Measurements from ENCODE around the gene THSD4.

THSD4 gene

GRCh38 chr15:71679793-71680353 is 564.6 kb downstream of the THSD4 start:
- no peak for DNase-seq

- no peak for DNase-seq
Observed at GRCh38 chr15:71682001-71682400, 566.7 kb downstream of the THSD4 start.

- DNase-seq = no peak
Observed at GRCh38 chr15:71683411-71684274, 568.4 kb downstream of the THSD4 start.

- DNase-seq = no peak
Observed at GRCh38 chr15:71685420-71685993, 570.2 kb downstream of the THSD4 start.

GRCh38 chr15:71686221-71687050 is 571.2 kb downstream of the THSD4 start:
- no peak for DNase-seq

- no peak for DNase-seq
Observed at GRCh38 chr15:71687902-71688508, 572.7 kb downstream of the THSD4 start.

- DNase-seq = no peak
Observed at GRCh38 chr15:71688509-71689094, 573.3 kb downstream of the THSD4 start.

GRCh38 chr15:71691081-71691457 is 575.8 kb downstream of the THSD4 start:
- DNase-seq = no peak

- no peak for DNase-seq
Observed at GRCh38 chr15:71691458-71692417, 576.5 kb downstream of the THSD4 start.

- DNase-seq = no peak
Observed at GRCh38 chr15:71697236-71697635, 582.0 kb downstream of the THSD4 start.

- DNase-seq = no peak
Observed at GRCh38 chr15:71698030-71698429, 582.8 kb downstream of the THSD4 start.

GRCh38 chr15:71698742-71699141 is 583.5 kb downstream of the THSD4 start:
- no peak for DNase-seq

GRCh38 chr15:71699977-71700376 is 584.7 kb downstream of the THSD4 start:
- DNase-seq = no peak

GRCh38 chr15:71701808-71702207 is 586.5 kb downstream of the THSD4 start:
- DNase-seq = no peak

GRCh38 chr15:71702496-71702895 is 587.2 kb downstream of the THSD4 start:
- DNase-seq = no peak

- no peak for DNase-seq
Observed at GRCh38 chr15:71705151-71705550, 589.9 kb downstream of the THSD4 start.

- DNase-seq = no peak
Observed at GRCh38 chr15:71706461-71707229, 591.4 kb downstream of the THSD4 start.

GRCh38 chr15:71707230-71708050 is 592.2 kb downstream of the THSD4 start:
- DNase-seq = no peak

GRCh38 chr15:71708051-71708429 is 592.8 kb downstream of the THSD4 start:
- DNase-seq = no peak

- DNase-seq = no peak
Observed at GRCh38 chr15:71708741-71709140, 593.5 kb downstream of the THSD4 start.

Measured in activated naive CD4-positive, alpha-beta T cell treated with Interleukin-2 at 50 U/mL for 16 hours (primary cell).